ENCODE measurements around the gene MCTP2.

Gene MCTP2

GRCh38 chr15:94352636-94353487 lies 121.5 kb downstream of the MCTP2 start:
- DNase-seq (ENCODE audit: low read depth): no peak

GRCh38 chr15:94353488-94353820 lies 122.1 kb downstream of the MCTP2 start:
- no peak for DNase-seq (ENCODE audit: low read depth)

- no peak for DNase-seq (ENCODE audit: low read depth)
These were observed 123.3 kb downstream of the MCTP2 start for GRCh38 chr15:94354655-94355054.

- DNase-seq (ENCODE audit: low read depth): no peak
These were observed 128.4 kb downstream of the MCTP2 start for GRCh38 chr15:94359716-94360115.

- no peak for DNase-seq (ENCODE audit: low read depth)
These were observed 128.9 kb downstream of the MCTP2 start for GRCh38 chr15:94360251-94360685.

- DNase-seq (ENCODE audit: low read depth): no peak
These were observed 131.2 kb downstream of the MCTP2 start for GRCh38 chr15:94362385-94363092.

GRCh38 chr15:94363382-94363781 lies 132.0 kb downstream of the MCTP2 start:
- DNase-seq (ENCODE audit: low read depth): no peak

GRCh38 chr15:94366781-94367180 lies 135.4 kb downstream of the MCTP2 start:
- no peak for DNase-seq (ENCODE audit: low read depth)

GRCh38 chr15:94367726-94368535 lies 136.6 kb downstream of the MCTP2 start:
- DNase-seq (ENCODE audit: low read depth): no peak

GRCh38 chr15:94370206-94370935 lies 139.0 kb downstream of the MCTP2 start:
- no peak for DNase-seq (ENCODE audit: low read depth)

GRCh38 chr15:94370936-94371285 lies 139.6 kb downstream of the MCTP2 start:
- DNase-seq (ENCODE audit: low read depth): no peak

- no peak for DNase-seq (ENCODE audit: low read depth)
These were observed 141.5 kb downstream of the MCTP2 start for GRCh38 chr15:94372821-94373220.

GRCh38 chr15:94375997-94376396 lies 144.6 kb downstream of the MCTP2 start:
- no peak for DNase-seq (ENCODE audit: low read depth)

- DNase-seq (ENCODE audit: low read depth): no peak
These were observed 148.6 kb downstream of the MCTP2 start for GRCh38 chr15:94379986-94380385.

- DNase-seq (ENCODE audit: low read depth): no peak
These were observed 149.4 kb downstream of the MCTP2 start for GRCh38 chr15:94380798-94381197.

- no peak for DNase-seq (ENCODE audit: low read depth)
These were observed 150.0 kb downstream of the MCTP2 start for GRCh38 chr15:94381384-94381783.

- DNase-seq (ENCODE audit: low read depth): no peak
These were observed 151.7 kb downstream of the MCTP2 start for GRCh38 chr15:94383041-94383440.

- no peak for DNase-seq (ENCODE audit: low read depth)
These were observed 152.3 kb downstream of the MCTP2 start for GRCh38 chr15:94383706-94384105.

GRCh38 chr15:94385441-94385840 lies 154.1 kb downstream of the MCTP2 start:
- no peak for DNase-seq (ENCODE audit: low read depth)

- DNase-seq (ENCODE audit: low read depth): no peak
These were observed 155.0 kb downstream of the MCTP2 start for GRCh38 chr15:94386351-94386750.

- DNase-seq (ENCODE audit: low read depth): no peak
These were observed 156.1 kb downstream of the MCTP2 start for GRCh38 chr15:94387442-94387841.

- no peak for DNase-seq (ENCODE audit: low read depth)
These were observed 156.6 kb downstream of the MCTP2 start for GRCh38 chr15:94387849-94388441.

Data from activated T-helper 1 cell treated with Interleukin-2 at 50 U/mL for 16 hours (primary cell).